Measurements from ENCODE around the gene ADAMTS6. TPM values are rescaled to one million over a fixed set of nuclear protein-coding genes. Genes with fewer than 3 reads are reported as not detected.

Gene ADAMTS6
- total RNA-seq, 3 donors from 2014 or later, result 1.4 to 6.0 (median 3.9) TPM

- no peak for DNase-seq (ENCODE audit: low spot score in 2 of 2)
- H3K27me3 ChIP-seq, result no peaks in the 10 kb centered on the region
- no peak overlapping the region for H3K27ac ChIP-seq
Observed at GRCh38 chr5:65100911-65101631, 380.6 kb downstream of the ADAMTS6 start.

More at GRCh38 chr5:65100911-65101631, 380.6 kb downstream of the ADAMTS6 start:
- H3K4me3 ChIP-seq, result no peak overlapping the region
- no peaks in the 10 kb centered on the region for H3K36me3 ChIP-seq
- no peaks in the 10 kb centered on the region for H3K9me3 ChIP-seq
- no peaks in the 10 kb centered on the region for H3K4me1 ChIP-seq
- TF ChIP-seq POLR2A (IDR thresholded peaks at IDR 0.05), result no peak
- TF ChIP-seq CTCF (IDR thresholded peaks at IDR 0.05), result peak in 2 of 3 donors; percentile 30 to 36
- intact Hi-C loops (cut with DNase I; ENCODE audit: low total_unique reads), result no loop called here

Other genes starting within 250 kb of the ADAMTS6 start
- gene CENPK, start 81.2 kb upstream of the ADAMTS6 start, total RNA-seq, result 1 to 10 TPM in 2 of 3 donors, under 1 TPM in 1; 0.98 to 2.5 (median 1.4) TPM
- gene PPWD1, start 81.4 kb upstream of the ADAMTS6 start, total RNA-seq, result 10 to 100 TPM; 59.6 to 71.0 (median 64.0) TPM
- gene TRIM23, start 142.4 kb upstream of the ADAMTS6 start, total RNA-seq, result 10 to 100 TPM; 15.1 to 28.7 (median 16.2) TPM
- 1 to 10 TPM; 3.6 to 5.1 (median 3.7) TPM for gene SHLD3, start 143.1 kb upstream of the ADAMTS6 start, total RNA-seq
- 10 to 100 TPM; 17.4 to 27.4 (median 19.7) TPM for gene TRAPPC13, start 143.1 kb upstream of the ADAMTS6 start, total RNA-seq
- gene SGTB, start 240.2 kb upstream of the ADAMTS6 start, total RNA-seq, result 10 to 100 TPM in 1 of 3 donors, 1 to 10 TPM in 2; 7.9 to 10.5 (median 8.2) TPM
- 10 to 100 TPM; 12.8 to 15.7 (median 14.9) TPM for gene NLN, start 240.3 kb upstream of the ADAMTS6 start, total RNA-seq